Stimulated activated CD4-positive, alpha-beta T cell treated with anti-CD3 and anti-CD28 coated beads, Interleukin-2, amount 100 ng/mL, for 48 hours (primary cell): Measurements from ENCODE around the gene GLP2R.
"Not testable (repeated sequence)": the region's sequence is repeated elsewhere in the genome, so short reads cannot be mapped to it uniquely, and the experiment has no call there.

Experiments
- DNase-seq, 2 donors: peaks; one replicate each; pipeline ENCODE4 v3.0.0-alpha.2; 2020

GLP2R gene

DNA sequence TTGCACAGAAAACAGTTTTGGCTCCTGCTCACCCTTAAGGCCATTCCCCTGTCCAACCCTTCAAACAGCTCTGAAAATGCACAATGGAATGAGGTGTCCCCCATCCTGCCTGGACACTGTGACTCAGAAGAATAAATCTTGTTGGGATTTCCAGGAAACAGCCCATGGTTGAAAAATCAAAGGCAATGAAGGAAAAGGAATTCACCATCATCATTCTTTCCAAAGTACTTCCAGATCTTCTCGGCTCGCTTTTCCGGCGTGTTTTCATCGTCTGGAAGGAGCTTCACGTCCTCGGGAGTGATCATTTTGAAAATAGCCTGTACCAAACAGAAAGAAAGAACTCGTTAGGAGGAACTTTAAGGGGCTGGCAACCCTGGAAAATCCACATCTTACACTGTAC is 75.1 kb downstream of the GLP2R start:
- no peak for DNase-seq

DNA sequence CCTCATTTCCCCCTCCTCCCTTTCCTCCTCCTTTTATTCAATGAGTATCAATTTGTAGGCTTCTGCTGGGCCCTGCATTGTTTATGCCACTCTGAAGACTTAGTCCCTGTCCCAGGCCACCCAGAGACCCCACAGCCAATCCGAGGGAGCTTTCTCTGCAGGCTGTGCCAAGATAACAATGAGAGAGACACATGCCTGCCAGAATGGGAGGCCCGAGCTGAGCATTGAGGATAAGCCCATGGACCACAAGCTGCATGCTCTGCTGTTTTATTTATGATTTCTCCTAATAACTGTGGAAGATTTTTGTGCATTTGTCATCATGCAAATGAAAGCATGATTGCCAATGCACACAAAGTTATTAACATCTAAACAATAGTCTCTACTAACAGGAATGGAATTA is 76.4 kb downstream of the GLP2R start:
- no peak for DNase-seq

GRCh38 chr17:9904277-9905077 is 78.8 kb downstream of the GLP2R start:
- no peak for DNase-seq

- DNase-seq, result no peak
Observed at GRCh38 chr17:9905078-9905415, 79.3 kb downstream of the GLP2R start, which contains the start of gene RCVRN. Gene RCVRN (minus strand): TSS chr17:9905271. CDS start chr17:9905180, 91 bp downstream.

DNA sequence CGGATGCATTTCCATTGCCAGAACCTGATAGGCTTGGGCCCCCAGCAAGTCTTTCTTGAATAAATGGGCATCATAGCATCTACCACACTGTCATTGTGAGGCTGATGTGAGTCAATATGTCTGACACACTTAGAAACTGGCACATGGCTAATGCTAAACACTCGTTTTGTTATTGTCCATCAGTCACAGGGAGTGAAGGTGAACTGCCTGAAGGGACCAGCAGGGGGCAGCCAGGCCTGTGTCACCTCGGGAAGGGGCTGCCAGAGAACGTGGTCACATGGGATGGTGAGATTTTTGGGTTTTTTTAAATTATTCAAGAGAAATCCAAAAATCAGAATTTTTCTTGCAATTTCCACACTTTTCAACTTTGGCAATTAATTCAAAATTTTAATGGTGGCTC is 80.2 kb downstream of the GLP2R start:
- DNase-seq, result peak; percentile 7 to 11

DNA sequence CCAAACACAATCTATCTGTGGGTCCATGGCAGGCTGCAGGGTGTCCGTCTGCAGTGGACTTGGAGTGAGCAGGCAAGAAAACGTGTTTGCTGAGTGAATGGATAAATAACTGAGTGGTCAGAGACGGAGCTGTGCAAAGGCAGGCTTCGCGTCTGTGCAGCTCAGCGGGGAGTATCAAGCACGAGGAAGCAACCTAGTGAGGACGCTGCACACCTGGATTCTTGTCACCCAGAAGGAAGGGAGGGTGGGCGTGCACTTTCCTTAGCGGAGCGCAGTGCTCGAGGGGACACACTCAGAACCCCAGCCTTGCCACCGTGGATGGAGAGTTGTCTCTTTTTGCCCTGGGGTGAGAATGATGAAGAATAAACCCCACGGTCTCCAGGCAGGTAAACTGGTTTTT is 80.9 kb downstream of the GLP2R start:
- DNase-seq, result no peak

DNA sequence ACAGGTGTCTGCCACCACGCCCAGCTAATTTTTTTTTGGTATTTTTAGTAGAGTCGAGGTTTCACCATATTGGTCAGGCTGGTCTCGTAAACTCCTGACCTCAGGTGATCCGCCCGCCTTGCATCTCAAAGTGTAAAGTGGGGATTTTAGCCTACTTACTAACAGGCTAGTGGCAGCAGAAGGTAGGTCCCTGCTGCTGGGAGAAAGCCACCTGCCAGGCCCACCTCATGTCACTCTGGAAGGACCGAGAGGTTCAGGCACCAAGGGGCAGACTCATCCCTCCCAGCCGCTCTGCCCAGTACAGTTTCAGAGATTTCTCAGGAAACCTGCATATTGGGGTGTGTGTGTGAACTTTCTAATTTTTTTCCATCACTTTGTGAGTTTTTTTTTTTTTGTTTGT is 81.4 kb downstream of the GLP2R start:
- DNase-seq, result no peak

DNA sequence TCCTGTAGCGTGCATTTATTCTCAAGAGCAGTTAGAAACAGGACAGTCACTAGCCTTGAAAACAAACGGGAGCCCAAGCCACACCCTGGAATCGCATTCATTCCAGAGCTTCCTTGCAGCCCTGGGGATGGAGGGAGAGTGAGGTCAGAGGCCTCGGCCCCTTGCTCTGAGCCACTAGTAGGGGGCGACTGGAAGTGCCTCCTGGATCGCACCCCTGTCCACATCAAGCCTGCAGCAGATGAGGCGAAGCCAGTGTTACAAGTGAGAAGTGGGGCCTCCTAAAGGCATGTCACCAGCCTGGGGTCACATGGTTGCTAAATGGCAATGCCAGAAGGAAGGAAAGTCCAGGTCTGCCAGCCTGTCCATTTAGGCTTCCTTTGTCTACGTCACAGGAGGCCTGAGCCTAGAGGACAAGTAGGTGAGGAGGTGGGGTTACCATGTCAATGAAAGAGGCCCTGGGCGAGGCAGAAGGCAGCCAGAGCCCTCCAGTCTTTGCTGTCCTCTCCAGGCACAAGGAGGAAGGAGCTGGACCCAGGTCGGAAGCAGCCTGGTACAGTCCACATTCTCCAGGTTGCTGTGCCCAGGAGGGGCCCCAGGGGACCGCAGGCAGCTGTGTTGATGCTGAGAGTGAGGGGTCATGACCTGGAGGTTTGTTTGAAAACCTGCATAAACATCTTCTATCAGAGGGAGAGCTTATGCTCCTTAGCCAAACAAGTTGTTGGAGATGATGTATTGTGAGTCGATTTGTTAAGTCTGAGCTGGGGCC is 82.3 kb downstream of the GLP2R start:
- DNase-seq, result no peak

DNA sequence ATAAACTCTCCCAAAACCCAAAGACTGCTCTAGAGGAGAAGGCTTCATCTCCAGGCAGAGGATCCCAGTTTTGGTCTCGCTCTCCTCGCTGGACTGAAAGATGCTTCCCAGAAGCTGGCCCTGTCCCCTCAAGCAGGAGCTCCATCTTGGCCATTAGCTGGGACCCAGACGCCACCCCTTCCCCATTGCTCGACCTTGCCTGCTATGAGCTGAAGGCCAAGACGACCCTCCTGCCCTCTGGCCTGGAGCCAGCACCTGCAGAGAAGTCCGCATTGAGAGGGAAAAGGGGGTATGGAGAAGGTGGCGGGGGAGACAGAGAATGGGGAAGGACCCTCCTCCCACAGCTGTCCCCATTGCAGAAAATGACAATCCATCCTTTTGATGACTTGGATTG is 82.9 kb downstream of the GLP2R start:
- DNase-seq, result no peak

GRCh38 chr17:9911089-9911488 is 85.4 kb downstream of the GLP2R start:
- DNase-seq, result no peak

GRCh38 chr17:9912121-9913099 is 86.7 kb downstream of the GLP2R start:
- DNase-seq, result no peak

DNA sequence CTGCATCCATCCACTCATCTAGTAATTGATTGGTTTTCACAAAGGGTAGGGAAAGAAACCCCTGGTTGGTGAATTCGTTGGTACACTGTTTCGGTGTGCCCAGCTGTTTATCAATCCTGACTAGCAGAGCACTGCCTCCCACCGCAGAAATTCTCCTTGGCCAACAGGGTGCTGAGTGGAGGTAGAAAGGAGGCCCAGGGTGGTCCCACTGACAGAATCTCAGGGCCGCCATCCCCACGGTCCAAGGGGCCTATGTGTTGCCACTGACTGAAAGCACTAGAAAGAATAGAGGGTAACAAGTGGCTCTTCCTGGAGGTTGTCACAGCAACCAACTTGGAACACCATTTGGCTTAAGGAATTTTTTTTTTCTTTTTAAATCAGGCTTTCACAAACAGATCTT is 87.8 kb downstream of the GLP2R start:
- no peak for DNase-seq

GRCh38 chr17:9916108-9916507 is 90.4 kb downstream of the GLP2R start:
- DNase-seq, result no peak

- no peak for DNase-seq
Observed at GRCh38 chr17:9917131-9917530, 91.4 kb downstream of the GLP2R start.

GRCh38 chr17:9917801-9918200 is 92.1 kb downstream of the GLP2R start:
- DNase-seq, result no peak

DNA sequence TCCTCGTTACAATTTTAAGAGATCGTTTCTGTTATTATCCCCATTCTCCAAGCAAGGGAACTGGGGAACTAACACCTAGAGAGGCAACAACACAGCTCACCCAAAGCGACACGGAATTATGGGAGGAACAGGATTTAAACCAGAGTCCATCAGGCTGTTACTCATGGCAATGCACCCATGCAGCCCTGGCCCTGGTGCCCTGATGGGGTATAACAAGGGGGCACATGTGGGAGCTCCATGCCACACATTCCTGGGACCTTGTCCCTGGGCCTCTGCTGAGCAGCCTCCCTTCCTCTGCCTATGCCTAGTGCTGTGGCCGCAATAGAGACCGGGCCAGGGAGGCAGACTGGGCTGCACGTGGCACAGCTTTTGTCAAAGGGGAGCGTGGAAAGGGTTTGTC is 92.6 kb downstream of the GLP2R start:
- DNase-seq, result no peak

DNA sequence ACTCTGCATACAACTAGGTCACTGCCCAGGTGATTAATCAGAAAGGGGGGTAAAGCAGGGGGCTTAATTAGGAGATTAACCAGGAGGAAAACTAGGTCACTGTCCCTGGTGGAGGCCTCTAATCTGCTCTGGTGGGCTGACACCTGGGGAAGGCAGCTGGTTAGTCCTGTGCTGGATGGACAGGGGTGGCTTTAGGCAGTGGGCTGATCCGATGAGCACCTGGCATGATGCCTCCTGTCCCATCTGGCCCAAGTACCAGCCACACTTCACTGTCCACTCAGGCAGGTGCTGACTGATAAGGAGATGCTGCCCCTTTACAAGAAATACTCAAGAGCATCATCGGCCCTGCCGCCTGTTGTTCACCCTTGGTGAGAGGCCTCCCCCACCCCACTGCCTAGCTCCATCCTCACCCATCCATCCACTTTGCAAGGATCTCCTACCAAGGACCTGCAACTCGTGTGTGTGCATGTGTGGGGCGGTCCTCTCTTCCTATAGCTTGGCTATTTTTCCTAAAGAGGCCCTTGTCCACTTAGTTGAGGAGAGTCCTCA is 93.2 kb downstream of the GLP2R start:
- no peak for DNase-seq

- DNase-seq, result not testable (repeated sequence)
Observed at GRCh38 chr17:9921216-9921615, 95.5 kb downstream of the GLP2R start.

- DNase-seq, result no peak
Observed at GRCh38 chr17:9922012-9922848, 96.5 kb downstream of the GLP2R start.

- no peak for DNase-seq
Observed at GRCh38 chr17:9924735-9925191, 99.0 kb downstream of the GLP2R start.

DNA sequence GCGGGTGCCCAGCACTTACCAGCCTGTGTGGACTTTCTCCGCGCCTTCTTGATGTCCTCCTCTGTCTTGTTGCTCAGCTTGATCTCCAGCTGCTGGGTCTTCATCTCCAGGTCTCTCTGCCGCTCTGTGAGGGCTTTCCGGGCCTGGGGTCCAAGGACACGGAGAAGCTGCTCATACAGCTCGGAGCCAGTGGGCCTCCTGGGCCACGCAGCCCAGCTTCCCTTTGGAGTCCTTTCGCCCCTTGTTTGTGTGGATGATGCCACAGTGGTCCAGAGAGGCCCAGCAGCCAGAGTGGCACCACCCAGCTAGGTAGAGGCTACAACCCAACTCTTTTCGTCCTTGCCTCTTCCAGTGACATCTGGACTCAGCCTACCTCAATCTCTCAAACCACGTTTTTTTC is 99.7 kb downstream of the GLP2R start:
- no peak for DNase-seq
